ENCODE measurements around the gene TSNAX. TPM values are rescaled to one million over a fixed set of nuclear protein-coding genes. Genes with fewer than 3 reads are reported as not detected.

TSNAX gene
- total and polyA plus RNA-seq, 2 of the 8 experiments (the other 6 are each of a cell fraction or from before 2014, with no cell fraction given) = 7.7 to 34.0 TPM

DNA sequence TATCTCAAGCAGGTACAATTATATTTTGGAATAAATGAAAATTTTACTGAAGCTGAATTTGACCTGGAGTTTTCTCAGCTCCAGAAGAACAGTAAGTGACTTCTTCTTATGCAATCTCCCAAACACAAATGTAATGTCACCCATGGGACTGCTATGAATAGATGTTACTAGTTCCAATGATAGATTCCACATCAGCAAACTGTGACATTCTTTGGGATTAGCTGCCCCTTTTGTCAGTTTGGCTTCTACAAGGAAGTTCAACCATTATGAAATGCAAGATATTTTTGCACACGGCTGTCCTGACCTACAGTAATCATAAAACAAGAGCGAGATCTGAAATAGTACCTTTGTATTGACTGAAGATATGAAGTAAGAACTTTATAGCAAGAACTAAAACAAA lies 27.8 kb upstream of the TSNAX start:
- H3K9me3 ChIP-seq (ENCODE audit: insufficient read depth in 2 of 2, low read depth in 1 of 2, low read length in 1 of 2) = peaks cover 18 to 20% of the 10 kb centered on the region in 2 experiments
- H3K79me2 ChIP-seq (ENCODE audit: control insufficient read depth in 1 of 2, insufficient read depth in 2 of 2, low read length in 2 of 2) = no peaks in the 10 kb centered on the region
- no peak overlapping the region for H3K14ac ChIP-seq (ENCODE audit: insufficient read length)
- H3K23me2 ChIP-seq (ENCODE audit: low read depth, low read length) = no peaks in the 10 kb centered on the region
- H2AK5ac ChIP-seq (ENCODE audit: low read depth, low read length) = no peak overlapping the region
- H3K36me3 ChIP-seq (ENCODE audit: control insufficient read depth in 2 of 4, insufficient read depth in 4 of 4, low read length in 3 of 4) = no peaks in the 10 kb centered on the region; a peak in 1 of 8 replicates
- no peak overlapping the region for H2BK120ac ChIP-seq (replicated peaks; ENCODE audit: low read depth, low read length)
- H4K5ac ChIP-seq (ENCODE audit: insufficient read length, low read depth, low read length) = no peak overlapping the region
- no peaks in the 10 kb centered on the region for H3K4me1 ChIP-seq (replicated peaks in 1 of 4; ENCODE audit: control insufficient read depth in 3 of 4, insufficient read depth in 4 of 4, low read length in 3 of 4)
- H4K91ac ChIP-seq (replicated peaks; ENCODE audit: insufficient read length, low read length) = no peak overlapping the region
- H4K8ac ChIP-seq (ENCODE audit: extremely low read depth, insufficient read depth, low read length) = no peak overlapping the region
- H3K79me1 ChIP-seq (ENCODE audit: low read depth, low read length) = no peaks in the 10 kb centered on the region
- no peak overlapping the region for H2AFZ ChIP-seq (ENCODE audit: low read length)
- H3K27me3 ChIP-seq (replicated peaks in 1 of 4; ENCODE audit: control insufficient read depth in 3 of 4, extremely low read depth in 1 of 4, insufficient read depth in 3 of 4, low read length in 3 of 4) = no peaks in the 10 kb centered on the region
- DNase-seq (ENCODE audit: low read depth in 1 of 2, low spot score in 2 of 2) (no peak), FAIRE-seq (no peak)
- H2BK12ac ChIP-seq (ENCODE audit: low read depth, low read length) = no peak overlapping the region
- WGBS, 2 experiments (ENCODE audit: extremely low coverage in 1 of 2, insufficient coverage in 1 of 2, insufficient read length in 1 of 2, insufficient replicate concordance in 2 of 2, low coverage in 1 of 2, low lambda C conversion rate in 2 of 2, missing lambda C conversion rate in 1 of 2) = 91% methylated on average over 2 of the region's 2 CpGs; no CpG with 5 or more reads in 1 of the 2 experiments
- no peak overlapping the region for H3K9ac ChIP-seq (replicated peaks in 1 of 4; ENCODE audit: extremely low read depth in 1 of 4, low read depth in 3 of 4, low read length in 3 of 4)
- no peak overlapping the region for H3K4me3 ChIP-seq (ENCODE audit: extremely low read depth in 1 of 4, insufficient read depth in 2 of 4, low read depth in 3 of 4, low read length in 4 of 4)
- CTCF ChIA-PET (ENCODE audit: partially characterized antibody) = no interaction called here
- H3K56ac ChIP-seq (replicated peaks; ENCODE audit: insufficient read length, low read depth, low read length) = no peak overlapping the region
- POLR2A ChIA-PET (ENCODE audit: partially characterized antibody) = no interaction called here
- no peak overlapping the region for H3K4me2 ChIP-seq (ENCODE audit: insufficient read depth in 1 of 2, low read depth in 2 of 2, low read length in 2 of 2)
- no peak overlapping the region for H3K18ac ChIP-seq (ENCODE audit: extremely low read depth, low read length)
- no peak overlapping the region for H3K23ac ChIP-seq (ENCODE audit: insufficient read length)
- H3K27ac ChIP-seq (ENCODE audit: low read depth, low read length) = no peak overlapping the region
- H3K4ac ChIP-seq (replicated peaks; ENCODE audit: insufficient read length, low read depth, low read length) = no peak overlapping the region
- H4K20me1 ChIP-seq (replicated peaks in 1 of 2; ENCODE audit: control insufficient read depth in 1 of 2, insufficient read depth in 2 of 2, low read length in 2 of 2) = no peaks in the 10 kb centered on the region
- no peak overlapping the region for H2BK15ac ChIP-seq (ENCODE audit: low read length)
- H2BK20ac ChIP-seq (ENCODE audit: low read length) = no peak overlapping the region
- no peak for TF ChIP-seq RFX5 (IDR thresholded peaks at IDR 0.05; ENCODE audit: borderline replicate concordance, low read depth, low read length)
- TF ChIP-seq MAX (IDR thresholded peaks at IDR 0.05) = no peak
- no peak for TF ChIP-seq BCL11A (IDR thresholded peaks at IDR 0.05; ENCODE audit: low read depth in 2 of 2, low read length in 2 of 2)
- no peak for TF ChIP-seq SIN3A (conservative IDR thresholded peaks at IDR 0.05 in 1 of 2, IDR thresholded peaks at IDR 0.05 in 1 of 2; ENCODE audit: low read depth in 1 of 2, low read length in 2 of 2)
- no peak for TF ChIP-seq TAF7 (optimal IDR thresholded peaks at IDR 0.05; ENCODE audit: borderline replicate concordance, low read depth, low read length)
- TF ChIP-seq E2F6 (IDR thresholded peaks at IDR 0.05) = no peak
- TF ChIP-seq, protein P1, sequence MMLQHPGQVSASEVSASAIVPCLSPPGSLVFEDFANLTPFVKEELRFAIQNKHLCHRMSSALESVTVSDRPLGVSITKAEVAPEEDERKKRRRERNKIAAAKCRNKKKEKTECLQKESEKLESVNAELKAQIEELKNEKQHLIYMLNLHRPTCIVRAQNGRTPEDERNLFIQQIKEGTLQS (IDR thresholded peaks at IDR 0.05; ENCODE audit: insufficient read depth, low read depth, low read length) = no peak
- no peak for TF ChIP-seq PHF8 (conservative IDR thresholded peaks at IDR 0.05; ENCODE audit: low read depth, low read length)
- no peak overlapping the region for H2BK5ac ChIP-seq (ENCODE audit: low read depth, low read length)
